Ascending aorta (tissue), 2 donors: ENCODE measurements around the gene MKNK2. TPM values are rescaled to one million over a fixed set of nuclear protein-coding genes. Genes with fewer than 3 reads are reported as not detected.

Experiments
- DNase-seq, 2 donors: peaks; one replicate each; pipeline ENCODE4 v3.0.0-alpha.2; 2019; ENCODE audit warnings: low spot score in 2 of 2
- H3K27ac ChIP-seq, 2 donors: fragments of 200-600 bp; sonication (generic); one replicate each; pipeline ENCODE4 v1.5.1; 2016 to 2017; ENCODE audit warnings: mild to moderate bottlenecking in 1 of 2
- H3K27me3 ChIP-seq: fragments of 200-600 bp; sonication (generic); one replicate; pipeline ENCODE4 v1.5.1; 2017
- H3K36me3 ChIP-seq, 2 donors: fragments of 200-600 bp; sonication (generic); one replicate each; pipeline ENCODE4 v1.5.1; 2016
- H3K4me1 ChIP-seq, 2 donors: fragments of 200-600 bp; sonication (generic); one replicate each; pipeline ENCODE4 v1.5.1; 2016 to 2017; ENCODE audit warnings: mild to moderate bottlenecking in 1 of 2
- H3K4me3 ChIP-seq, 2 donors: fragments of 200-600 bp; sonication (generic); one replicate each; pipeline ENCODE4 v1.5.1; 2016 to 2017; ENCODE audit warnings: mild to moderate bottlenecking in 1 of 2
- H3K9me3 ChIP-seq, 2 donors: fragments of 200-600 bp; sonication (generic); one replicate each; pipeline ENCODE4 v1.5.1; 2016
- intact Hi-C: fragments of 100-400 bp; cut with DNase I; formaldehyde crosslinking; loops from one replicate; pipeline ENCODE4 v1.15.1; 2023
- total RNA-seq: library from RNA; depleted of rRNA; stranded (reverse); fragments of >200 nt; gene quantifications from one replicate; pipeline ENCODE4 v1.1.0, GENCODE V29; 2016
- TF ChIP-seq, protein P1 (sequence below), 3 experiments: fragments of 200-600 bp in 2 of 3; fragments of 450-650 bp in 1 of 3; sonication (generic) in 2 of 3; IDR thresholded peaks; one replicate each; pipeline ENCODE4 v1.5.1; 2016 to 2019; ENCODE audit warnings: antibody characterized with exemption in 3 of 3, mild to moderate bottlenecking in 1 of 3, moderate library complexity in 1 of 3

The MKNK2 gene
- total RNA-seq, 1 donor from 2014 or later: 228 TPM

DNA sequence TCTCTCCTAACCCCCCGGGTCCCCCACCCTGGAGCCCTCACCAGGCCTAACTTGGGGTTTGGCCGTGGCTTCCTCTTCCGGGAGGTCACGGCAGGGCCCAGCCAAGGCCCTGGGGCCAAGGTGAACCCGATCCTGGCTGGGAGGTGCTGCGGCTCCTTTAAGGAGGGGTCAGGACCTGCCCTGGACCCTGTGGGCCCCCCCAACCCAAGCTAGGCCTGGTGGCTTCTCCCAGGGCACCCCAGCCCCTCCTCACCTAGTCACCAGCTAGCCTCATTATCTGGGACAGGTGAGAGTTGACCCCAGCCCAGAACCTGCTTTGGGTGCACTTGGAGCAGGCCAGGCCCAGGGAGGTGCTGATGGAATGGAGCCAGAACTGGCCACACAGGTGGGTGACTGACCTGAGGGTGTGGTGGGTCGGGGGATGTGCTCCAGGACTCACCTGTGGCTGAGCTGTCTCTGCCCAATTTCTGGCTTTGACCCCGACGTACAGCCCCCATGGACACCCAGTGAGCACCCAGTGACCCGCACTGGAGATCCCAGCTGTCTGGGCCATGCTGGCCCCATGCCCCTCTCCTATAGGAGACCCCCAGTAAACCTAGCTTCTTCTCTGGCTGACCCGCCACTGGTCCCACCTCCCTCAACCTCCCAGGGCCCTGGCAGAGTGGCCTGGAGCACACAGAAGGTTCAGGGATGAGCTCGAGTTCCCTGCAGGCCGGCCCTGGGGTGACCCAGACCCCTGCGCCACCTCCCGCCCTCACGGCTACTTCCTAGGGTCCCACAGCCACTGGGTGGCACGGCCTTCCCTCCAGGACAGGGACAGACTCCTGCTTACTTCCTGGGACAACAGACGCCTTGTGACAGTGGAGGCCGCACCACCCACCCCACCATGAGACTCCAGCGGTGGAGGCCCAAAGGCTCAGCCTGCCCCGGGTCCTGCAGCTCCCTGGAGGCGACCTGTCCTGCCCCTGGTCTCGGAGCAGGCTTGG, 6.7 kb upstream of the MKNK2 start:
- peaks cover 22 to 49% of the 10 kb centered on the region in 2 donors for H3K4me1 ChIP-seq
- intact Hi-C loops: no loop called here

DNA sequence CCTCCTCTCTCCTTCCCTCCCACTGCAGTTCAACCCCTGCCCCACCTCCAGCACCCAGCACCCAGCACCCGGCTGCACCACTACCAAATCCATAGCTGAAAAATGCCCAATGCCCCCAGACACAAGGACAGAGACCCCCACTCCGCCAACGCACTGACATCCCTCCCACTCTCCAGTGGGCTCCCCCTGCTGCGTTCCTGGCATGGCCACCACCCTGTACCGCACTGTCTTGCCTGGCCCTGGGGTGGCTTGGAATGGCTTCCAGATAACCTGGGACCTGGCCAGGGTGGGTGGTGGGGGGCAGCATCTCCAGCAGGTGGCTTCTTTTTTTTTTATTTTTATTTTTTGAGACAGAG, 5.8 kb upstream of the MKNK2 start:
- intact Hi-C loops: no loop called here
- Histone ChIP-seq H3K9me3 (no peaks in the 10 kb centered on the region), H3K4me3 (no peak overlapping the region), H3K36me3 (no peaks in the 10 kb centered on the region), H3K27ac (peak overlapping the region; percentile 98 to 99), H3K4me1 (peaks cover 24 to 48% of the 10 kb centered on the region in 2 donors), H3K27me3 (no peaks in the 10 kb centered on the region)
- no peak for DNase-seq
- TF ChIP-seq, protein P1, sequence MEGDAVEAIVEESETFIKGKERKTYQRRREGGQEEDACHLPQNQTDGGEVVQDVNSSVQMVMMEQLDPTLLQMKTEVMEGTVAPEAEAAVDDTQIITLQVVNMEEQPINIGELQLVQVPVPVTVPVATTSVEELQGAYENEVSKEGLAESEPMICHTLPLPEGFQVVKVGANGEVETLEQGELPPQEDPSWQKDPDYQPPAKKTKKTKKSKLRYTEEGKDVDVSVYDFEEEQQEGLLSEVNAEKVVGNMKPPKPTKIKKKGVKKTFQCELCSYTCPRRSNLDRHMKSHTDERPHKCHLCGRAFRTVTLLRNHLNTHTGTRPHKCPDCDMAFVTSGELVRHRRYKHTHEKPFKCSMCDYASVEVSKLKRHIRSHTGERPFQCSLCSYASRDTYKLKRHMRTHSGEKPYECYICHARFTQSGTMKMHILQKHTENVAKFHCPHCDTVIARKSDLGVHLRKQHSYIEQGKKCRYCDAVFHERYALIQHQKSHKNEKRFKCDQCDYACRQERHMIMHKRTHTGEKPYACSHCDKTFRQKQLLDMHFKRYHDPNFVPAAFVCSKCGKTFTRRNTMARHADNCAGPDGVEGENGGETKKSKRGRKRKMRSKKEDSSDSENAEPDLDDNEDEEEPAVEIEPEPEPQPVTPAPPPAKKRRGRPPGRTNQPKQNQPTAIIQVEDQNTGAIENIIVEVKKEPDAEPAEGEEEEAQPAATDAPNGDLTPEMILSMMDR (IDR thresholded peaks at IDR 0.05): no peak

More for the DNA sequence above, 6.7 kb upstream of the MKNK2 start:
- Histone ChIP-seq H3K27me3 (no peaks in the 10 kb centered on the region), H3K9me3 (no peaks in the 10 kb centered on the region), H3K4me3 (no peak overlapping the region), H3K27ac (peak overlapping the region; percentile 98 to 99), H3K36me3 (no peaks in the 10 kb centered on the region)
- no peak for DNase-seq
- TF ChIP-seq, protein P1 (IDR thresholded peaks at IDR 0.05): no peak

DNA sequence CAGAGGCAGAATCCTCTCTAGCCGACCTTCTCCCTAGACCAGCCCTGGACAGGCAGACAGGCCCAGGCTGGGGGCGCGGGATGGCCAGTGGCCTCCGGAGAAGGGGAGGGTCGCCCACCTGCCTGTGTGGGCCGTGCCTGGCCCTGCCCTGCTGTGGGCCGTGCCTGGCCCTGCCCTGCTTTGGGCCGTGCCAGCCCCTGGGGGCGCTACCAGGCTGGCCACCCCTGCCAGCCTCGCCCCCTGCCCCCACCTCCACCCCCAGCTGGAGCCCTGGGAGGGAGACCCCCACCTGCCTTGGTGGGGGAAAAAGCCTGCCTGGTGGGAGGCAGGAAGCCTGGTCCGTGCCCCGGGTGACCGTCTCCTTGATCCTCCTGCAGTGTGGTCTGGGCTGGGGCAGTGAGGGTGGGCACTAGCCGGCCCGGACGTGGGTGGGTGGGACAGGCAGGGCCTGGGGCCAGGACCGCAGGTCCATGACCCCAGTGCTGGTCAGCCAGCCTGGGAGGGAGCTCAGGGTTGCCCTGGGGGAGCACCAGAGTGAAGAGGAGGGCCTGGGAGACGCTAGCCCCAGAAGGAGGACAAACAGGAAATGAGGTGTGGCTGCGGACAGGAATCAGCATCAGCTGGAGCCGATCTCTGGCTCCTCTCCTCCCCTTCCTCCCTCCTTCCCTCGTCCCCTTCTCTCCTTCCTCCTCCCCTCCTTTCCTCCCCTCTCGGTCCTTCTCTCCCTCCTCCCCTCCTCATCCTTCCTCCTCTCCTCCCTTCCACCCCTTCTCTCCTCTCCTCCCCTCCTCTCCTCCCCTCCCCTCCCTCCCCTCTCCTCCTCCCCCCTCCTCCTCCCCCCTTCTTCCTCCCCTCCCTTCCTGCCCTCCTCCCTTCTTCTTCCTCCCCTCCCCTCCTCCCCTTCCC, 5.1 kb upstream of the MKNK2 start:
- Histone ChIP-seq H3K27ac (peak overlapping the region; percentile 98 to 99), H3K4me3 (peak overlapping the region in 1 of 2 donors; percentile 46), H3K9me3 (no peaks in the 10 kb centered on the region), H3K4me1 (peaks cover 30 to 52% of the 10 kb centered on the region in 2 donors), H3K27me3 (no peaks in the 10 kb centered on the region), H3K36me3 (no peaks in the 10 kb centered on the region)
- intact Hi-C loops: no loop called here
- TF ChIP-seq, protein P1 (IDR thresholded peaks at IDR 0.05): no peak
- no peak for DNase-seq

DNA sequence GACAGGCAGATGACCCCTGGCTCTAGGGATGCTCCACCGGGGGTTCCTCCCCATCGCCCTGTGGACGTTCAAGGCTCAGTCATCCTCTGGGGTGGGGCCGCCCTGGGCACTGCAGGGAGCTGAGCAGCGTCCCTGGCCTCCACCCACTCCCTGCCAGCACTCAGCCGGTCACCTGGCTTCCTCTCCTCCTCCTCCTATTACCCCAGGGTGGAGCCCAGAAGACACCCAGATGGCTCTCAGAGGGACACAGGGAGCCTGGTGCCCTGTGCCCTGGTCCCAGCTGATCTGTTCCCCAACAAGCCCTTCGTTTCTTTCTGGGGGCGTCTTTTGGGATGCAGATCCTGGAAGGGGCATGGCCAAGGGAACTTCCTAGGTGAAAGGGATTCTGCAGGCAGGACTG, 3.7 kb upstream of the MKNK2 start:
- peaks cover 26 to 40% of the 10 kb centered on the region in 2 donors for H3K4me1 ChIP-seq
- no peaks in the 10 kb centered on the region for H3K27me3 ChIP-seq
- DNase-seq: no peak
- H3K36me3 ChIP-seq: no peaks in the 10 kb centered on the region
- no peaks in the 10 kb centered on the region for H3K9me3 ChIP-seq
- intact Hi-C loops: loop anchor here (5.0 kb wide), 1 partner anchor 113 kb away; no protein-coding TSS in a partner anchor
- H3K27ac ChIP-seq: peak overlapping the region in 1 of 2 donors; percentile 25
- H3K4me3 ChIP-seq: no peak overlapping the region
- TF ChIP-seq, protein P1 (IDR thresholded peaks at IDR 0.05): no peak

DNA sequence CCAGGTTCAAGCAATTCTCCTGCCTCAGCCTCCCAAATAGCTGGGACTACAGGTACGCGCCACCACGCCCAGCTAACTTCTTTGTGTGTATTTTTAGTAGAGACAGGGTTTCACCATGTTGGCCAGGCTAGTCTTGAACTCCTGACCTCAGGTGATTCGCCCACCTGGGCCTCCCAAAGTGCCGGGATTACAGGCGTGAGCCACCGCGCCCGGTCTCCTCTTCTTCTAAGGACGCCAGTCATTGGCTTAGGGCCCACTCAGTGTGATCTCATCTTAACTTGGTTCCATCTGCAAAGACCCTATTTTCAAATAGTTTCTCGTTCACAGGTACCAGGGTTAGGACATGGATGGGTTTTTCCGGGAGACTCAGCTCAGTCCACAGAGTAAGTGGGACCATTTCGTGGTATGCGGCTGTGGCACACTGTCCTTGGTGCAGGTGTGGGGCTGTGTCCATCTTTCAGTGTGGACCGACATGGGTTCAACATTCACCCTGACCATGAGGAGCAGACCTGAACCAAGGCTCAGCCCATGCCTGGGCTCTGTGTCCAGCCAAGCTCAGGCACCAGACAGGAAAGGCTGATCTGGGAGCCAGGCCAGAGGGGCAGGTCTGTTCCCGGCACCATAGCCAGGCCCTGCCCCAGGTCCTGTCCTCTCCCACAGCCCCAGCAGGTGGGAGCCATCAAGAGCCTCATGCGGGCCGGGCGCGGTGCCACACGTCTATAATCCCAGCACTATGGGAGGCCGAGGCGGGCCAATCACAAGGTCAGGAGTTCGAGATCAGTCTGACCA, 2.8 kb upstream of the MKNK2 start:
- peaks cover 29 to 40% of the 10 kb centered on the region in 2 donors for H3K4me1 ChIP-seq
- H3K27me3 ChIP-seq: no peaks in the 10 kb centered on the region

More for the DNA sequence above, 2.8 kb upstream of the MKNK2 start:
- intact Hi-C loops: loop anchor here (5.0 kb wide), 1 partner anchor 114 kb away; no protein-coding TSS in a partner anchor
- TF ChIP-seq, protein P1 (IDR thresholded peaks at IDR 0.05): no peak
- DNase-seq: no peak
- Histone ChIP-seq H3K27ac (peak overlapping the region in 1 of 2 donors; percentile 25), H3K9me3 (no peaks in the 10 kb centered on the region), H3K4me3 (no peak overlapping the region), H3K36me3 (no peaks in the 10 kb centered on the region)
